Gastroesophageal sphincter (tissue), 4 donors: ENCODE data around the gene TET3. TPM values are rescaled to one million over a fixed set of nuclear protein-coding genes. Genes with fewer than 3 reads are reported as not detected.

Experiments used
- small RNA-seq, 4 donors: library from RNA; depleted of rRNA; stranded (forward); fragments of <200 nt; gene quantifications; one replicate each; pipeline ENCODE3, GENCODE V24; 2016
- total RNA-seq, 4 donors: library from RNA; depleted of rRNA; stranded (reverse); fragments of >200 nt; gene quantifications; one replicate each; pipeline ENCODE4 v1.1.0, GENCODE V29; 2016

The TET3 gene
- total RNA-seq, 4 donors from 2014 or later = 3.3 to 8.9 (median 5.8) TPM

Small RNA genes lying within 50 kb of the gene (small RNA-seq; reads per million reads assigned to genes)
- gene AC110801.1 = 0 reads per million in 4 donors
- 0 reads per million in 4 donors for gene RNA5SP97

Other genes with a start within 250 kb of the TET3 start
- gene TPRKB, start 247.6 kb upstream of the TET3 start, total RNA-seq = 10 to 100 TPM; 15.6 to 33.8 (median 26.3) TPM
- gene DUSP11, start 204.8 kb upstream of the TET3 start, total RNA-seq = 10 to 100 TPM; 19.6 to 25.8 (median 25.1) TPM
- not detected for gene C2orf78, start 200.7 kb upstream of the TET3 start, total RNA-seq
- 10 to 100 TPM; 37.7 to 82.0 (median 44.1) TPM for gene STAMBP, start 155.9 kb upstream of the TET3 start, total RNA-seq
- 1,000 to 10,000 TPM; 2,261 to 5,929 (median 3,123) TPM for gene ACTG2, start 91.9 kb upstream of the TET3 start, total RNA-seq
- gene DGUOK, start 58.0 kb upstream of the TET3 start, total RNA-seq = 10 to 100 TPM; 32.6 to 61.3 (median 38.6) TPM
- 10 to 100 TPM; 15.5 to 43.1 (median 30.5) TPM for gene BOLA3, start 163.0 kb downstream of the TET3 start, total RNA-seq
- gene MOB1A, start 194.0 kb downstream of the TET3 start, total RNA-seq = 100 to 1,000 TPM; 115 to 185 (median 133) TPM
- gene MTHFD2, start 213.7 kb downstream of the TET3 start, total RNA-seq = 100 to 1,000 TPM in 1 of 4 donors, 10 to 100 TPM in 3; 20.9 to 110 (median 34.5) TPM